ENCODE results near the gene CLEC11A. TPM values are rescaled to one million over a fixed set of nuclear protein-coding genes. Genes with fewer than 3 reads are reported as not detected.

CLEC11A gene
- total and polyA plus RNA-seq, 9 of the 15 experiments (the other 6 are each of a cell fraction or from before 2014, with no cell fraction given) = 0.39 to 43.9 (median 3.4) TPM

GRCh38 chr19:50741179-50741933 is 18.2 kb downstream of the CLEC11A start (continued):
- TF ChIP-seq ARID4B (CRISPR knock-in tag; IDR thresholded peaks at IDR 0.05) (no peak), LARP7 (IDR thresholded peaks at IDR 0.05) (0 out of 2 replicates have a peak, but pooled peaks have one; percentile 37), TRIM25 (IDR thresholded peaks at IDR 0.05; ENCODE audit: borderline replicate concordance) (no peak), ATF4 (CRISPR knock-in tag; IDR thresholded peaks at IDR 0.05) (no peak), HOXB6 (CRISPR knock-in tag; IDR thresholded peaks at IDR 0.05; ENCODE audit: borderline replicate concordance) (no peak), NR2F6 (CRISPR knock-in tag; IDR thresholded peaks at IDR 0.05) (no peak), TSC22D4 (tag; IDR thresholded peaks at IDR 0.05) (no peak), POLR2AphosphoS5 (IDR thresholded peaks at IDR 0.05; ENCODE audit: control insufficient read depth, insufficient read depth, low read depth, low read length) (0 out of 2 replicates have a peak, but pooled peaks have one; percentile 27), MAX (CRISPR knock-in tag; IDR thresholded peaks at IDR 0.05) (no peak), DPF2 (IDR thresholded peaks at IDR 0.05) (peak; percentile 85), ZNF518B (CRISPR knock-in tag; IDR thresholded peaks at IDR 0.05) (no peak), ZNF707 (CRISPR knock-in tag; conservative IDR thresholded peaks at IDR 0.05) (no peak), TAL1 (IDR thresholded peaks at IDR 0.05) (peak; percentile 72), E2F1 (CRISPR knock-in tag; IDR thresholded peaks at IDR 0.05) (no peak)
